GM03348 (cell line): ENCODE measurements around the gene MAP7.

Experiments used
- DNase-seq: peaks from one replicate; pipeline ENCODE4 v3.0.0; 2012; ENCODE audit warnings: low spot score

The MAP7 gene

DNA sequence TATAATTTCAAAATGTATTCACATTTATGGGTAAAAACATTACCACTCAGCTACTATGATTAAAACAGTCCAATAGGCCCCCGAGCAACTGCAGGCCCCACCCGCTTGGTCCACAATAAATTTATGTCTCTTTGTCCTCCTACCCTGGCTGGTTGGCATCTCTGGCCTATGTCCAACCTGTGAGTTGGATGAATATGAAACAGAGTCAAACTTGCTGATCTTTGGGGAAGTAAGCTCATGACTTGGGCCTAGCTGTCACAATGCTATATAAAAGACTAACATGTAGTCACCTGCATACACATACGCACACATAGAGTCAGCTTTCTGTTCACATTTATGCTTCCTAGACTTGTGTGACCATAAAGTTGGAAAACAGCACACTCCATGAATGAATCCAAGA is 20.5 kb downstream of the MAP7 start:
- no peak for DNase-seq

DNA sequence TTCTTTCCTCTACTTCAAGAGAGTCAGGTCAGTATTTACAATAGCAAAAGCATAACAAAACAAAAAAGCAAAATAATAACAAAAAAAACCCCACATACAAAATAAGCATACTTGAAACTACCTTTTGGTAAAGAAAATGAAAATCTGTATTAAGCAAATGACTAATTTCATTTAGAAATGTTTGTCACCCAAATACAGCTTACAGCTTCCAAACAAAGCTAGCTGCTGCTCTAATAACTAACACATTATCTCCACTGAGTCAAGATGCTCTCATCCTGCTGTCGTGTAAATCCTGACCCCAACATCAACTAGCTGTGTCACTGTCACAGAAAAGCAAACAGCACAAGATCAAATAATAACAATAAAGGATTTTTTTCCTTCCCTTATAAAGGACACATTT is 21.7 kb downstream of the MAP7 start:
- DNase-seq = no peak

DNA sequence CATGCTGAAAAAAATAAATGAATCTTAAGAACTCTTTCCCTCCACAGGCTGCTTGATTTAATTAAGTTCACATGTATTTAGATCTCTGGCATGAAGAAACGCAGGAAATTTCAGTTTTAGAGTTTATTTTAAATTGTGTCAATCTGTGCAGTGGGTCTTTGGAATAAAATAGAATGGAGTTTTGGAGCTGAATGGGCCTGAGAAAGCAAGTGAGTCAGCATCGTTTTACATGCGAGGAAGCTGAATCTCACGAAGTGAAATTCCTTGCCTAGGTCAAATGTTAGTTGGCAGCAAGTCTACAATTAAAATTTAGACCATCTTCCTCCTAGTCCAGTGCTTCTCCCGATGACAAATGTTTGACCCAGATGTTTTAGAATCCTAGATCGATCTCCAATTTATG is 22.4 kb downstream of the MAP7 start:
- peak; percentile 22 for DNase-seq

DNA sequence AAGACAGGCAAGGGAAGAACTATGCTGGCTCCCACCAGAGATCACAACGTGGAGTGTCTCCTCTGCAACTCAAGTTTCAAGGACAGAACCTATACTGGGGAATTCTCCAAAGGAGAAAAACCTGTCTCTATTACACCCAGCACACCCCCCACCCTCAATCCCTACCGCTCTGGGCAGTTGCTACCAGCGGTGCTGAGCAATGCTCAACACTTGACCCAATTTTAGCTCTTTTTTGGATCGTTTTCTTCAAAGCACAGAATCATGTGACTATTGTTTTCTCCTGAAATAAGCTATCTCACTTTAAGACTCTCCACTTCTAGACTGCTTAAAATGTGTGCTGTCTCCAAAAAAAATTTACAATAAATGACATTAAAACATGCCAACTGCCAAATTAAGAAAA is 23.3 kb downstream of the MAP7 start:
- DNase-seq = no peak

DNA sequence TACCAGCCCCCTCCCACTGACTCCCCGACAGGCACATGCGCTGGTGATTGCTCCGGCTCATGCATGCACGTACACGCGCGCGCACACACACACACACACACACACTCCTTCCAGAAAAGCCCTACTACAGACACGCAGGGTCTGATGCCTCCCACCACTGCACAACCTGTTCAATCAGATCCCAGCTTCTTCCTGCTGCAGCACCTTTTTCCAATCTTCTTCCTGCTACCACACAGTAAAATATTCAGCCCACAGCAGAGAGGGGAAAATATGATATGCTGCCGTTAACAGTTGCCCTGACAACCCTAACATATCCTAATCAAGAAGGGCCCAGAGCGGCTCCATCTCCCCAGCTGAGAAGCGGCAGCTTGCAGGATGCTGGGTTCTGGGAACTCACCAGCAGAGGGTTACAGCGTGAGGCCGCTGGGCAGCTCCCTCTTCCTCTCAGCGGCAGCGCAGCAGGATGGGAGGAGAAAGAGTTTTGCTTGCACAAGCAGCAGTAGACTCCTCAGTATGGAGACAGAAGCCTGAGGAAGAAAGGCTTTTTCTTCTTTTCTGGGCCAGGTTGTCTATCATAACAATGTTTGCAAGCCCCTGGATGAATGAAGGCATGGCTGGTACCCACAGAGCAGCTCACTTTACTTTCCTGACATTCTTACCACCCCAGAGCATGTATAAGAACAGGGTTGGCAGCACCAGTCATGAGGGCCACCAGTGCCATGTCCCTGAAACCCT is 23.9 kb downstream of the MAP7 start:
- peak; percentile 83 for DNase-seq

DNA sequence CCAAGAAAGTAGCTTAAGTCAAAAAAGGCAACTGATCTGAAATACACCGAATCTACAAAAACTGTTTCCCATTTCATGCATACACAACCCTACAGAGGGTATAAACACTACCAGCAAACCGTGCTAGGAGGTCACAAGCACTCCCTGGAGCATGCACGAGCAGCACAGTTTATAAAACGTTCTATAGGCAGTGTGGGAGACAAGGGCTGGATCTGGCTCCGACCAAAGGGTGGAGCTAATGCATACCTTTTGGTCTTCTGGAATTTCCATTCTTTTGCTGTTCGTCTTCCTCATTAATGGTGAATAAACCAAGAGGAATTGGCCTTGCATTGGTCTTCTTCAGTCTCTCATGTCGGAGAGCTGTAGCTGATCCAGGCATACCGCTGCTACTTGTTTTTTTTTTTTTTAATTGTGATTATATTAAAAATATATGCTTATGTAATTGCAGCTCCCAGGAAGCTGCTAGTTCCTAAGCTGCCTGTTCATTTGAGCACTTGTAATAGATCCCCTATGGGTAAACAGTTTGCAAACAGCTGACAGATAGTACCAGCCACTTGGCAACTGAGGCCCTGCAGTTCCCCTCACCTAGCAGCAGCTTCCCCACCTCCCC is 24.5 kb downstream of the MAP7 start:
- no peak for DNase-seq

DNA sequence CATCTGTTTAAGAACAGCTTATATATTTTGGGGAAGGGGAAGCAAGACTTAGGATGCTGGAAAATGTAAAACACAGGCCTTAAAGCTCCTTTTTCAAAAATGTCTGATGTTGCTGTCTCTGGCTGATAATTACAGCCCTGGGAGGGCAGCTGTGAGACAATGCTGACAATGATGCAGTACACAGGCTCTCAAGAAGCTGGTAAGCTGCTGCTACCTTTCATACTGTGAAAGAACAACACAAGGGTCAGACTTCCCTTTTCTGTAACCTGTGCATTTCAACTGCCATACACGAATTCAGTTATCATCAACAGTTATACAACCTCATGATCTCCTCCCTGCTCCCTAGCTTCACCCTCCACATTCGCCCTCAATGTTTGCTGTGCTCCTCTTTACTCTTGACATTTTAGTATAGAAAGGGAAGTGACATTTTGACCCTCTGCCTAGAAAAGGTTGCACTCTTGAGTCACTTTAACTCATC is 25.2 kb downstream of the MAP7 start:
- DNase-seq = no peak

DNA sequence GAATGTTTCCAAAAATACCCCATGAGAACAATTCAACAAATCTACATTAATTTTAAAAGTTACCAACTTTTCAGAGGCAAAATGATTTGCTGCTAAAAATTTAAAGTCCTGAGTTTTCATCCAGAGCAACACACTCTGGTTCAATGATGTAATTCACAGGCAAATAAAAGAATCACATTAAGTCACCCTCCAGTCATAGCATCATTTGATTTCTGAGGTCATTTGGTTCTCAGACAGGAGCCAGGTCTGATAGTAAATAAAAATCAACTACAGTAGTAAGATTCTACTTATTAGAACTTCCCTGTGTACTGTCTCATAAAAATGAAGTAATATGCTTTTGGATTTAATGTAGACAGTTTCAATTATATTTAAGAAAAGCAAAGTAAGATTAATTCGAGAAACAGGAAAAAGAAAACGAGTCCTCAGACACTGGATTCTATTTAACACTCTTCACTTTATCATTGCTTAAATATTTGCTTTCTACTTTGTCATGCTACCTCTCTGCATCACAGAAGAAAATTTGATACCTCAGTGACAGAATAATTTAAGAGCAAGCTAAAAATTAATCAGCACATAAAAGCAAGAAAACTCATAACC is 25.8 kb downstream of the MAP7 start:
- no peak for DNase-seq

DNA sequence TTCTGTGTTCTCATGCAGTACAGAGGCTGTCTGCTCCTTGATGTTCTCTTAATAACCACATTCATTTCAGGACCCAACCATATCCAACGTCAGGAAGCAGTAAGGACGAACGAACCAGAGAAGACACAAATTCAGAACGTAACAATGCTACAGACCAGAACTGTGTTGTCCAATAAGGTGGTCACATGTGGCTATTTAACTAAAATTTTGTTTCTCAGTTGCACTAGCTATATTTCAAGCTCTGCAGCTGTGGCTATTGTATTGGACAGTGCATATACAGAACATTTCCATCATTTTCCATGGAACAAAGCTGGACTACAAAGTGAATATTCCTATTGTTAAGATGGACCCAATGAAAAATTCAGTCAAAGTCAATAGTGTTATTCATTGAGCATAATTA is 27.0 kb downstream of the MAP7 start:
- no peak for DNase-seq

DNA sequence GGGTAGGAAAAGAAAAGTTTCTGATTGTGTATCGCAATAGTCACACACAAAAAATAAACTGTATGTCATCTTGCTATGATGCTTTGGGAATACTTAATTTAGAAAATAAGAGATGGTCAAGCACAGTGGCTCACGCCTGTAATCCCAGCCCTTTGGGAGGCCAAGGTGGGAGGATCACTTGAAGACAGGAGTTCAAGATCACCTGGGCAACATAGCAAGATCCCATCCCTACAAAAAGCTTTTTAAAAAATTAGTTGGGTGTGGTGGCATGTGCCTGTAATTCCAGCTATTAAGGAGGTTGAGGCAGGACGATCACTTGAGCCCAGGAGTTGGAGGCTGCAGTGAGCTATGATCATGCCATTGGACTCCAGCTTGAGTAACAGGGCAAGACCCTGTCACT is 27.6 kb downstream of the MAP7 start:
- no peak for DNase-seq

DNA sequence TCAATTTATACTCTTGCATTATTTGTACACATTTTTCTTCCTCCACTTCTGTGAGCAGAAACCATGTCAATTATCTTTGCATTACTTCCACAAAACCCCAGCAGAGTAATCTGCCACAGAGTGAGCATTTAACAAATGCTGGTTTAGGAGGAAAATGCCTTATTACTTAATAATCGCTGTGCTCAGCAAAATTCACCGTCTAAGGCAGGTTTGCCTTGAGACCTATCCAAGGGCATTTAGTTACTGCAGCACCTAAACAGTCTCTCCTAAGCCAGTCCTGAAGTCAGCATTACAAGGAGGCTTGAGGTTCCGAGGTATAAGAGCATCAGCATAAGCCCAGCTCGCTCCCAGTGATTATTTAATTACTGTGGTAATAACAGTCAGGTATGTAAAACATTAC is 28.3 kb downstream of the MAP7 start:
- no peak for DNase-seq

DNA sequence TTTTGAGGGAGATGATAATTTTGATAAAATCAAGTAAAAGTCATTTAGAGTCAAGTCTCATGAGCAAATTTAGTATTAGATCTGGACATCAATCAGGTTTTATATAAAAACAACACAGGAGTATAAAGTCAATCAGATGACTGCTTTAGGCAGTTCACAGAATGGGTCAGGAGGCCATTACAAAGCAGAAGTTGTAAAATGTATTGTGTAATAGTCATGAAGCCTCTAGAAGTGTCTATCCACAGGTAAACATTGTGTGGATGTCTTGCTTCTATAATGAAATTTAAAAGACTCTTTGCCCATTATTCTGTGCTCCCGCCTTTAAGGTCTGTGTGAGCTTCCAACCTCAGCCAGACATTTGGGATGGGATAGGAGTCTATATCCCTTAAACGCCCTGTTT is 28.8 kb downstream of the MAP7 start:
- no peak for DNase-seq

DNA sequence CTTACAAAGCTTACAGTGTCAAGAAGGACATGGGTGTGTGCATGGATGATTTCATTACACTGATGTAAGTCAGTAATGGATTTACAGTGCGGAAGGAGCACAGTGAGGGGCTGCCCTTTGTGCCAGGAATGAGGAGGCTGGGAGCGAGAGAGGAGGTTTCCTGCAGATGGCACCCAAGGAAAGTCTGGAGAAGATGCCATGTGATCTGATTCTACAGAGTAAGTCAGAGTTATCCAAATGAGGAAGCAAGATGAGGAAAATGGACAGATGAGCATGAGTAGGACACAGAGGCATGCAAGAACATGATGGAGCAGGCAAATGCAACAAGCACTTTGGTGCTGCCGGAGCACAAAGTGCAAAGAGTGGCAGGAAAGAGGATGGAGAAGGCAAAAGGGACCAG is 29.7 kb downstream of the MAP7 start:
- no peak for DNase-seq

DNA sequence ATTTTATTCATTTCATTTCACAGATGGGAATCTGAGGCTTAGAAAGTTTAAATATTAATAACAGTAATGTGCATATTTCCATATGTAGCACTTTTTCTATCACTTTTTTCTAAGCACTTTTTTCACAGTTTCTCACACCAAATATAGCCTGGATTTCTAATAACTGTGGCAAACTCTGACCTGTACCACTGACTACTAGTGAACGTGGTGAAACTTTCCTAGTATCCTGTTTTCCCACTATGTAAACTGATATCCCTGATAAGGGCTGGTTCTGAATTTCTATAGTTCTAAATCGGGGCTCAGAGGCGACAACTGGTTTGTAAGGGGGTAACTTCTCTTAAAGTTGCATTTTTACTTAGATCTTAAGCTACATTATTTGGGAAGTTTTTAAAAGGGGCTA is 32.6 kb downstream of the MAP7 start:
- DNase-seq = no peak

DNA sequence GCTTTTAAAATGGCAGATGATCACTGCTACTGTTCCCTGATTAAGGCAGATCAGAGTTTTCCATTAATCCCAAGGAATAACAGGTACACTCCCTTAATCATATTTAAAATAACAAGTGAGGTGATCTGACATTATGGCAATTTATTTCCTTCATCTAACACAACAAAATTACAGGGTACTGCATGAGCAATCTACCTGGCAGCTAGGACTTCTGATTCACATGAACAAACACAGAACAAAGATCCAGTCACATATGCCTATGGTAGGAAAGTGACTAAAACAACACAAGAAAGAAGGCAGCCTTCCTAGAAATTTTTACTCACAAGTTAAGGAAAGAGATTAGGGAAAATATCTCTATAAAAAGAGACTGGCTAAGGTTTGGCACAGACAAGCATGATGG is 33.2 kb downstream of the MAP7 start:
- no peak for DNase-seq

DNA sequence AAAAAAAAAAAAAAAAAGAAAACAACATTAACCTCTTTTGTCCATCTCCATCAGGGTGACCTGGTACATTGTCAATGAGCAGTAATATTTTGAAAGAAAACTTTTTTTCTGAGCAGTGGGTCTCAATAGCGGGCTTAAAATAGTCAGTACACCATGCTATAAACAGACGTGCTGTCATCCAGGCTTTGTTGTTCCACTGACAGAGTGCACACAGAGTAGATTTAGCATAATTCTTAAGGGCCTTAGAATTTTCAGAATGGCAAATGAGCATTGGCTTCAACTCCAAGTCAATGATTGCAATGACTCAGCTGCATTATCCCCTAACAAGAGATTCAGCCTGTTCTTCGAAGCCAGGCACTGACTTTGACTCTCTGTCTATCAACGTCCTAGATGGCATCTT is 35.6 kb downstream of the MAP7 start:
- DNase-seq = no peak

DNA sequence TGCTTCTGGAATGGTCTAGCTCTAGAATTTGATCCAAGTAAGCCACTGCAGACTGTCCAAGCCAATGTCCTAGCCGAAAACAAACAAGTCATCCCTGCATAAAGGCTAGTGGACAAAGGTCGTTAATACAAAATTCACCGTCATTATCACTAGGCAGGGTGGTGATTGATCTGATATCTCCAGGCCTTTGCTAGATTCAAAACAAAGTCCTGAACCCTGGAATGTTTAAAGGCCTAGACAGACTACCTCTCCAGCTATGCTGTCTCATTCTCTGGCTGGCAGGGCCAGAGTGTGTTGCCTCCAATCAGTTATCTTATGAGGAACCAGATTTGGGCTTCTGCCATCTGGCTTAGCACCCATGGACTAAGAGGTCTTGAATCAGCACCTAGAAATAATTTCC is 38.3 kb downstream of the MAP7 start:
- DNase-seq = no peak

DNA sequence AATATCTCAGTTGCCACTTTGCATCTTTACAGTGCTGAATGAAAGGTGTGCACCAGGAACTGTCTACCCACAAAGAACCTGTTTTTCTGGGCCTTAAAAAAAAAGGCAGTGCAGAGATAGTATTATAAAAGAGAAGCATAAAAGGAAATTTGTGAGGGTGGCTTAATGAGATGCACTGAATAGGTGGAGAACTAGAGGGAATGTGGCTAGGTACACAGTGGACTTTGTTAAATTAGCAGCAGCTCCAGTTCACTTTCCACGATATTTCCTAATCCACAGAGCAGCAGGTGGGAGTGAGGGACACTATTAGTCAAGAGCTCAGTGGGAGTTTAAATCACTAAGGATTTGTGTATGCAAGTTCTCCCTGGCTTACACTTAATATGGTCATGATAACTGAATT is 38.8 kb downstream of the MAP7 start:
- no peak for DNase-seq

DNA sequence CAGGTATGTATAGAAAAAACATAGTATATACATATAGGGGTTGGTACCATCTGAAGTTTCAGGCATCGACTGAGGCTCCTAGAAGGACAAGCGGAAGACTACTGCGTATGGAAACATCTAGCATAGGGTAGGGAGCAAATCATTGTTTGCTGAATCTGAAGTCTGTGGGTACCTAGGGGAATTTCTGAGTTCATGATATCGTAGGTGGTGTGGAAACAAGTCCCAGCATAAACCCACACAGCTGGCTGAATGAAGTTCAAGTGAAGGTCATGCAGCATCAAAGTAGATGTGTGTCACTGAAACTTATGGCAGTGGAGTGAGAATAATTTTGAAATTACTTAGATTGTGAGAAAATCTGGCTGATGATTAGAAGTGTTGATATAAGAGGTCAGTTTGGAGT is 39.4 kb downstream of the MAP7 start:
- no peak for DNase-seq

DNA sequence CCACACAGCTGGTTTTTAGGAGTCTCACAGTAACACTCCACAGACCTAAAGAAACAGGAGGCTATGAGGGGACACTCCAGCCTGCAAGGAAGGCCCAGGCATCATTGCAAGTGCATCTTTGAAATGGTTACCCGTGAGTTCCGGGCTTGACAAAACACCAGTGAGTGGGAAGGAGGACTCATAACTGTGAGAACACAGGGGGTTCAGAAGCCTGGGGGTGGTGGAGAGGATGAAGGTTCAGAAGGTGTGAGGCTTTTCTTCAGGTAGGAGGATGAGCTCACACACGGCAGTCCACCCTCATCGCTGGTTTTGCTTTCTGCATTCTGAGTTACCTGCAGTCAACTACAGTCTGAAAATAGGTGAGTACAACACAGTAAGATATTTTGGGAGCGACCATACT is 39.9 kb downstream of the MAP7 start:
- DNase-seq = no peak

DNA sequence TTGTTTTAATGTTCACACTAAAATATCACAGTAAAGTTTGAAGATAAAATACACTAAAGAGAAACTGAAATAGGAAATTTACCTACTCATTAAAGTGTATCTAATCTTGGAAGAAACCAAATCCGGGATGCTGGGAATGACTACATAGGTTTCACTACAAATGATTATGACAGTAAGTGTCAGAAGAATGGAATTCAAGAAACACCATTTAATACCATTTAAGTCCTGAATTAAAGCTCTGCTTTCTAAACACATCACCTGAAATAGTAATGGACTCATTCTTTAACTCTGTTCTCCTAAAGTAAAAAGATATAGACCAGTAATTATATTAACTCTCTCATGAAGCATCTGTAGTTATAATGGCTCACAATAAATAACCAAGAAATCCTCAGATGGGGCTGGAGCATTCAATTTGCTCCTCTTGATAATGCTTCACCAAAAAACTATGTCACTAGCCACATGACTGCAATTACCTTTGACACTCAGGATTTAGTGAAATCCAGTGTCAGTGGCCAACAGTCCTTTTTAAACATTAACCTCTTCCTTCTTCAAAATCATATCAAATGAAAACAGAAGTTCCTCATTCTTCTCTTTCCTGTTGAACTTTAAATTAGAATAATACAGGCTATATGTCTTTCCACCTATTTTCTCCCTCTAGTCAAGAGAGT is 41.4 kb downstream of the MAP7 start:
- no peak for DNase-seq

DNA sequence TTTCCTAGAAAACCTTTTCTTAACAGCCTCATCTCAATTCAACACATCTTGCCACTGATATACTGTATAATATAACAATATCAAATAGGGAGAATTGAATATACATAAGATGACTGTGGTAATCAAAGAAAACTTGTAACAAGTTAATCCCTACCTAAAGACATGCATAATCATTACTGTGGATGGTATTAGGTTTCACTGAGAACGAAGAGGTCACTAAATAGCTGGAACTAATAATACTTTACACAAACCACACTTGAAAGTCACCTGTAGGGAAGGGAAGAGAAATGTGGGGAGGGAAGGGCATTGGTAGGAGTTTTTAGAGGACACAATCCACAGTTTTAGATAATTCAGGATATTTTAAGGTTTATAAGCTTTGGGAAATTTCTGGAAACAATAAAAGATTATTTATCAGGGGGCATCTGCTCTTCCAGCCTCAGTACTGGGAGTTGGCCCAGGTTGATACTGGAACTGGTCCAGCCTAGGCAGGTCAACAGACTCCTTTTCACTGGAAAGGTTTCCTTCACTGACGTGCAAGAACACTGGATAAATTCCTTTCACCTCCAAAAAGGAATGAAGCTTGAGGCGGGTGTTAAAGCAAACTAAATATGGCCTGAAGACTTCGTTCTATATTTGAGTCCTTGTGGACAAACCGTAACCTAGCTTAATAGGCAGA is 44.0 kb downstream of the MAP7 start:
- no peak for DNase-seq
